AG09319 (cell line): Measurements from ENCODE around the gene FTL.

Source experiments
- DNase-seq: peaks from one replicate; pipeline ENCODE4 v3.0.0-alpha.2; 2010; ENCODE audit warnings: low read depth; ENCODE audit errors: extremely low read depth
- CTCF ChIP-seq: IDR thresholded peaks from 2 replicates; pipeline ENCODE4 v1.5.1; 2011; ENCODE audit warnings: low read depth, mild to moderate bottlenecking, inconsistent platforms, low read length, moderate library complexity

FTL gene

GRCh38 chr19:49006905-49007304, 41.8 kb downstream of the FTL start:
- TF ChIP-seq CTCF = no peak
- no peak for DNase-seq

- no peak for TF ChIP-seq CTCF
- no peak for DNase-seq
Observed at GRCh38 chr19:49009828-49010227, 44.7 kb downstream of the FTL start.

DNA sequence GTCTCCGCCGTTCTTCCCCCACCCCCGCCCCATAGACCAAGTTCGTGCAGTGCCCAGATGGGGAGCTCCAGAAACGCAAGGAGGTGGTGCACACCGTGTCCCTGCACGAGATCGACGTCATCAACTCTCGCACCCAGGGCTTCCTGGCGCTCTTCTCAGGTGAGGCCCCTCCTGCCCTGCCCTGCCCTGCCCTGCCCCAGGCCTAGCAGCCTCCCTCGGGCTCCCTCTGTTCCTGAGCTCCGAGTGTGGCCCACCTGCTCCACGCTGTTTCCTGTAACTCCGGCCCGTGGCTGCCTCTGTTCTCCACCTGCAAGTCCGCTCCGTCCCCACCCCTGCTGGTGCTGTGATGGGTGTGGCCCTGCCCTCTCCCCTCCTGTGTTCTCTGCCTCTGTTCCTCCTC, 45.3 kb downstream of the FTL start:
- DNase-seq = no peak

GRCh38 chr19:49011194-49011593, 46.1 kb downstream of the FTL start:
- TF ChIP-seq CTCF = no peak
- DNase-seq = no peak

More for the DNA sequence above, 45.3 kb downstream of the FTL start:
- TF ChIP-seq CTCF = no peak

GRCh38 chr19:49014123-49014869, 49.2 kb downstream of the FTL start:
- no peak for TF ChIP-seq CTCF
- DNase-seq = no peak

- no peak for DNase-seq
Observed at GRCh38 chr19:49014870-49015255, 49.8 kb downstream of the FTL start.

More at GRCh38 chr19:49014870-49015255, 49.8 kb downstream of the FTL start:
- TF ChIP-seq CTCF = no peak
